Activated CD8-positive, alpha-beta memory T cell treated with anti-CD3 and anti-CD28 coated beads, Interleukin-2, amount 10 ng/mL, durations not matched to agents 7 days and 5 days (primary cell): ENCODE measurements around the gene XCL1. TPM values are rescaled to one million over a fixed set of nuclear protein-coding genes. Genes with fewer than 3 reads are reported as not detected.
A peak's percentile ranks its signal among the peaks of the same experiment; 100 is the strongest.

ENCODE experiments used
- ATAC-seq: fragments of 150-1000 bp; cut with Tn5 transposase; one replicate; pipeline ENCODE4 v1.10.0; 2021; ENCODE audit warnings: moderate library complexity
- CTCF ChIA-PET: fragments of 350-600 bp; sonication (Branson Sonifier 250); formaldehyde crosslinking; loops from one replicate; lab custom pipeline; 2021; ENCODE audit warnings: antibody characterized with exemption; lab: Charles Lee
- DNase-seq: peaks from one replicate; pipeline ENCODE4 v3.0.0-alpha.2; 2020
- H3K27ac Mint-ChIP-seq: one replicate; pipeline ENCODE4 v1.8.0; 2021; ENCODE audit warnings: mild to moderate bottlenecking, mixed read lengths
- H3K27me3 Mint-ChIP-seq: one replicate; pipeline ENCODE4 v1.8.0; 2021; ENCODE audit warnings: mixed read lengths
- H3K36me3 Mint-ChIP-seq: one replicate; pipeline ENCODE4 v1.8.0; 2021; ENCODE audit warnings: mild to moderate bottlenecking, mixed read lengths
- H3K4me1 Mint-ChIP-seq: one replicate; pipeline ENCODE4 v1.8.0; 2021; ENCODE audit warnings: mixed read lengths
- H3K4me3 Mint-ChIP-seq: one replicate; pipeline ENCODE4 v1.8.0; 2021; ENCODE audit warnings: mild to moderate bottlenecking, moderate library complexity, mixed read lengths
- H3K9me3 Mint-ChIP-seq: one replicate; pipeline ENCODE4 v1.8.0; 2022; ENCODE audit warnings: low read depth, mixed read lengths
- total RNA-seq, 2 experiments: library from RNA; stranded (reverse); gene quantifications; one replicate each; pipeline ENCODE4 v1.2.3, GENCODE V29; 2021

Gene XCL1
- total RNA-seq, 2 experiments from 2014 or later: 11.7 to 46.7 TPM

- no peak overlapping the region for H3K27ac Mint-ChIP-seq
- no peak for ATAC-seq
- no peaks in the 10 kb centered on the region for H3K36me3 Mint-ChIP-seq
- peaks cover 6% of the 10 kb centered on the region for H3K27me3 Mint-ChIP-seq
- H3K9me3 Mint-ChIP-seq: peaks cover 2% of the 10 kb centered on the region
- no peaks in the 10 kb centered on the region for H3K4me1 Mint-ChIP-seq
- H3K4me3 Mint-ChIP-seq: no peak overlapping the region
- DNase-seq: no peak
- CTCF ChIA-PET: interaction anchor here (1.0 to 1.8 kb wide), 3 partner anchors 130 to 256 kb away, joined by 4 to 11 read pairs (median 5); no protein-coding TSS in a partner anchor
These were observed 22.5 kb downstream of the XCL1 start for GRCh38 chr1:168598892-168599291.

DNA sequence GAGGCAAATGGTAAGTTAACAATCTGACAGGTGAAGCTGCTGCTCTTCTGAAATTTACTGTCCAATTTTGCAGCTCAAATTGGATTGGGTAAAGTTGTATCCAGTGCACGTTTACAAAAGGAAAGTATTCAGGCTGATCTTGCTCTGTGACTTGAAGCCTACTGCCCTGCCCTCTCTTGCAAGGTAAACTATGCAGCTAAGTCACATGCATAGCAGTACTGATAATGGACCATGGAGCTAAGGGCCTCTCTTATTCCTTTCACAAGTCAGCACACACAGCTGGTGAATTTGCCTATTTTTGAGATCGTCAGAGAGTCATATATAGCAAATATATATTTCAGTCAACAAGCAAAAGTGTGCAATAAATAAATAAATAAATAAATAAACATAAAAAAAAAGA is 23.2 kb downstream of the XCL1 start:
- CTCF ChIA-PET: interaction anchor here (1.2 to 1.8 kb wide), 4 partner anchors 32 to 257 kb away, joined by 3 to 11 read pairs (median 4); no protein-coding TSS in a partner anchor
- DNase-seq: no peak
- H3K4me1 Mint-ChIP-seq: no peaks in the 10 kb centered on the region
- H3K27ac Mint-ChIP-seq: no peak overlapping the region
- peaks cover 2% of the 10 kb centered on the region for H3K9me3 Mint-ChIP-seq
- peaks cover 6% of the 10 kb centered on the region for H3K27me3 Mint-ChIP-seq
- no peaks in the 10 kb centered on the region for H3K36me3 Mint-ChIP-seq
- ATAC-seq: no peak
- H3K4me3 Mint-ChIP-seq: no peak overlapping the region

DNA sequence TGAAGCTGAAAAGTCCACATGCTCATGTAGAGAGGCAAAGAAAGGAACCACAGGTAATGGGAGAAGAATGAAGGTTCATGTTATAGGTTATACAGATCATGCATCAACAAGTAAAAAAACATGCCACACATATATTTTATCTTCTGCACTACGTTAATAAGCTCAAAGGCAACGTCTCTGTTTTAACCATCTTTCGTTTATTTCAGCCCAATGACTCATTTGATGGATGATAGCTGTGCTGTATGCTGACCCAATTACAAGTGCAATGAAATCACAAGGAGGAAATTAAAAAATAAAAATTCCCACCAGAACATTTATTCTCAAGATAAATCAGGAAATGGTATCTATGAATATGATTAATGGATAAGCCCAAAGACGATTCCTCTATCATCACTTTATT is 24.6 kb downstream of the XCL1 start:
- CTCF ChIA-PET: interaction anchor here (1.1 to 1.6 kb wide), 3 partner anchors 258 to 945 kb away, joined by 3 read pairs; no protein-coding TSS in a partner anchor
- H3K9me3 Mint-ChIP-seq: peaks cover 2% of the 10 kb centered on the region
- no peak overlapping the region for H3K4me3 Mint-ChIP-seq
- no peak overlapping the region for H3K27ac Mint-ChIP-seq
- no peaks in the 10 kb centered on the region for H3K36me3 Mint-ChIP-seq
- DNase-seq: no peak
- peaks cover 3% of the 10 kb centered on the region for H3K4me1 Mint-ChIP-seq
- ATAC-seq: no peak
- H3K27me3 Mint-ChIP-seq: peaks cover 6% of the 10 kb centered on the region

- DNase-seq (peak; percentile 80), ATAC-seq (peak; percentile 98)
- Mint-ChIP-seq H3K4me1 (peaks cover 3% of the 10 kb centered on the region), H3K27ac (no peak overlapping the region), H3K9me3 (no peaks in the 10 kb centered on the region), H3K4me3 (no peak overlapping the region), H3K27me3 (peaks cover 6% of the 10 kb centered on the region), H3K36me3 (no peaks in the 10 kb centered on the region)
- CTCF ChIA-PET: interaction anchor here (0.6 to 3.3 kb wide), 39 partner anchors 10 to 965 kb away, joined by 3 to 39 read pairs (median 4); partner anchors contain the start of gene SLC19A2
These were observed 27.2 kb downstream of the XCL1 start for GRCh38 chr1:168603501-168604110.

GRCh38 chr1:168605443-168605842 is 29.0 kb downstream of the XCL1 start:
- no peak for ATAC-seq
- peaks cover 2% of the 10 kb centered on the region for H3K27me3 Mint-ChIP-seq
- CTCF ChIA-PET: interaction anchor here (0.9 to 3.3 kb wide), 2 partner anchors 32 to 743 kb away, joined by 3 to 39 read pairs; no protein-coding TSS in a partner anchor

GRCh38 chr1:168606096-168606495 is 29.7 kb downstream of the XCL1 start:
- H3K4me1 Mint-ChIP-seq: peaks cover 3% of the 10 kb centered on the region
- no peak overlapping the region for H3K4me3 Mint-ChIP-seq
- DNase-seq: no peak
- H3K27me3 Mint-ChIP-seq: peaks cover 2% of the 10 kb centered on the region
- no peaks in the 10 kb centered on the region for H3K9me3 Mint-ChIP-seq
- no peaks in the 10 kb centered on the region for H3K36me3 Mint-ChIP-seq
- no peak for ATAC-seq
- CTCF ChIA-PET: no interaction called here
- H3K27ac Mint-ChIP-seq: no peak overlapping the region

More at GRCh38 chr1:168605443-168605842, 29.0 kb downstream of the XCL1 start:
- Mint-ChIP-seq H3K4me3 (no peak overlapping the region), H3K36me3 (no peaks in the 10 kb centered on the region), H3K9me3 (no peaks in the 10 kb centered on the region), H3K27ac (no peak overlapping the region), H3K4me1 (peaks cover 3% of the 10 kb centered on the region)
- no peak for DNase-seq

- Mint-ChIP-seq H3K27ac (no peak overlapping the region), H3K9me3 (no peaks in the 10 kb centered on the region), H3K36me3 (no peaks in the 10 kb centered on the region), H3K4me3 (no peak overlapping the region), H3K4me1 (peaks cover 3% of the 10 kb centered on the region), H3K27me3 (no peaks in the 10 kb centered on the region)
- DNase-seq: no peak
- ATAC-seq: no peak
- CTCF ChIA-PET: interaction anchor here (1.5 kb wide), 1 partner anchor 741 kb away, joined by 3 read pairs; no protein-coding TSS in a partner anchor
These were observed 31.5 kb downstream of the XCL1 start for GRCh38 chr1:168607872-168608428.

- no peak for DNase-seq
- ATAC-seq: no peak
- Mint-ChIP-seq H3K9me3 (no peaks in the 10 kb centered on the region), H3K27me3 (peaks cover 3% of the 10 kb centered on the region), H3K36me3 (no peaks in the 10 kb centered on the region), H3K4me3 (no peak overlapping the region), H3K27ac (no peak overlapping the region), H3K4me1 (peaks cover 3% of the 10 kb centered on the region)
- CTCF ChIA-PET: no interaction called here
These were observed 32.7 kb downstream of the XCL1 start for GRCh38 chr1:168608796-168609715.

DNA sequence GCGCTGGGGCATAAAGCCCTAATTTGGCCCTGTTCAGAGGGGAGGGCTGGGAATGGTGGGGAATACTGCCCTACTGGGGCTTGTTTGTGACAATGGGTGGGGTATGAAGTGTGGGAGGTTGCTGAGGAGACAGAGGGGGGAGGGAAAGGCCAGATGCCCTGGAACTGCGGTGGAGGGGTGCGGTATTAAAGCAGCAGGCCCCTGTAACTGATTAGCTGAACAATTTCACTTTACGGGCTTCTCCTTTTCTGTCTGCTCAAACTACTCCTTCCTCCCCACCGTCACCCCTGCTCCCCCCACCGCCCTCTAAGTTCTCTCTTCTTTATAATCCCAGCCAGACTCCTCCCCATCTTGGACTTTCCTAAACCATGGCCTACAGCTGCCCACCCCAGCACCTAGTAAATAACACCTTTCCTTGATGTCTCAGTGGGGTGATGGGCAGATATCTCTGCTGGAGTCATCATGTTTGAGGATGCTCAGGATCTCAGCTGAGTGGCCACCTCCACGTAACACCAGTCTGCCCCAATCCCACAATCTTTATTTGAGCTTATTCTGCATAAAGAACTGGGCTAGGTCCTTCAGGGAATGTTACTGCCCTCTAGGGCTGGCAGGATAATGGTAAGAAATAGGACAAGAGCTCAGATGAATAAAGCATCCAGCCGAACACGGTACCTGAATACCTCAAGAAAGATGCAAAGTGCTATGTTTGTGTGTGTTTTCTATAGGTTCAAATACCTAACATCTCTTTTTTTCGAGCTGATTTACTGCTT is 33.5 kb downstream of the XCL1 start:
- H3K4me1 Mint-ChIP-seq: peaks cover 3% of the 10 kb centered on the region
- H3K9me3 Mint-ChIP-seq: no peaks in the 10 kb centered on the region
- no peak overlapping the region for H3K4me3 Mint-ChIP-seq
- peaks cover 3% of the 10 kb centered on the region for H3K27me3 Mint-ChIP-seq
- no peaks in the 10 kb centered on the region for H3K36me3 Mint-ChIP-seq
- CTCF ChIA-PET: no interaction called here
- H3K27ac Mint-ChIP-seq: no peak overlapping the region
- ATAC-seq: no peak
- DNase-seq: no peak

- ATAC-seq: no peak
- no peaks in the 10 kb centered on the region for H3K4me1 Mint-ChIP-seq
- H3K27ac Mint-ChIP-seq: no peak overlapping the region
- CTCF ChIA-PET: no interaction called here
- H3K27me3 Mint-ChIP-seq: peaks cover 3% of the 10 kb centered on the region
- no peak overlapping the region for H3K4me3 Mint-ChIP-seq
- no peaks in the 10 kb centered on the region for H3K36me3 Mint-ChIP-seq
- DNase-seq: no peak
- H3K9me3 Mint-ChIP-seq: no peaks in the 10 kb centered on the region
These were observed 36.6 kb downstream of the XCL1 start for GRCh38 chr1:168613038-168613451.

- no peak overlapping the region for H3K27ac Mint-ChIP-seq
- peaks cover 3% of the 10 kb centered on the region for H3K27me3 Mint-ChIP-seq
- no peak for ATAC-seq
- no peaks in the 10 kb centered on the region for H3K9me3 Mint-ChIP-seq
- CTCF ChIA-PET: no interaction called here
- H3K4me1 Mint-ChIP-seq: no peaks in the 10 kb centered on the region
- no peak overlapping the region for H3K4me3 Mint-ChIP-seq
- no peaks in the 10 kb centered on the region for H3K36me3 Mint-ChIP-seq
- no peak for DNase-seq
These were observed 37.4 kb downstream of the XCL1 start for GRCh38 chr1:168613691-168614231.

- H3K4me1 Mint-ChIP-seq: no peaks in the 10 kb centered on the region
- no peaks in the 10 kb centered on the region for H3K9me3 Mint-ChIP-seq
- DNase-seq (no peak), ATAC-seq (no peak)
- no peaks in the 10 kb centered on the region for H3K36me3 Mint-ChIP-seq
- peaks cover 3% of the 10 kb centered on the region for H3K27me3 Mint-ChIP-seq
- no peak overlapping the region for H3K27ac Mint-ChIP-seq
- H3K4me3 Mint-ChIP-seq: no peak overlapping the region
- CTCF ChIA-PET: interaction anchor here (1.8 kb wide), 1 partner anchor 11 kb away, joined by 7 read pairs; no protein-coding TSS in a partner anchor
These were observed 37.8 kb downstream of the XCL1 start for GRCh38 chr1:168614235-168614634.
